Melanocyte of skin (primary cell): ENCODE data around the gene HAUS2. TPM values are rescaled to one million over a fixed set of nuclear protein-coding genes. Genes with fewer than 3 reads are reported as not detected.

Source experiments
- total RNA-seq, 2 donors: library from RNA; depleted of rRNA; stranded (reverse); fragments of >200 nt; gene quantifications; 2 replicates each; pipeline ENCODE4 v1.2.3, GENCODE V29; 2012

HAUS2 gene
- total RNA-seq = 10 to 100 TPM; 12.7 to 23.6 TPM

GRCh38 chr15:42548249-42549031 is at the start of gene HAUS2, which contains the start of gene LRRC57:
Gene HAUS2, plus strand, starts transcription at chr15:42548838. Its CDS starts 35 bp downstream, at chr15:42548873.
Gene LRRC57, minus strand, starts transcription at chr15:42548793. Its CDS starts 359 bp downstream, at chr15:42548434.

GRCh38 chr15:42575188-42576039 is 26.8 kb downstream of the HAUS2 start, which contains the start of gene STARD9:
Gene STARD9, plus strand, starts transcription at chr15:42575606. Its CDS starts 110 bp downstream, at chr15:42575716.

Other genes starting within 250 kb of the HAUS2 start
- 100 to 1,000 TPM; 430 to 720 TPM for gene CAPN3, start 189.3 kb upstream of the HAUS2 start, total RNA-seq
- 100 to 1,000 TPM; 174 to 229 TPM for gene ZNF106, start 57.7 kb upstream of the HAUS2 start, total RNA-seq
- 100 to 1,000 TPM in 1 of 2 donors, 10 to 100 TPM in 1; 94.3 to 103 TPM for gene SNAP23, start 53.2 kb upstream of the HAUS2 start, total RNA-seq
- 10 to 100 TPM; 16.2 to 21.6 TPM for gene LRRC57, start within 50 bp of the HAUS2 start, total RNA-seq
- 1 to 10 TPM; 6.0 to 8.3 TPM for gene STARD9, start 26.8 kb downstream of the HAUS2 start, total RNA-seq
- gene CDAN1, start 188.3 kb downstream of the HAUS2 start, total RNA-seq = 10 to 100 TPM in 1 of 2 donors, 1 to 10 TPM in 1; 8.3 to 11.7 TPM